Regular cardiac myocyte (primary cell): ENCODE results near the gene TMEM40. TPM values are rescaled to one million over a fixed set of nuclear protein-coding genes. Genes with fewer than 3 reads are reported as not detected.

Source experiments
- total RNA-seq: library from RNA; depleted of rRNA; stranded (reverse); fragments of >200 nt; gene quantifications from 2 replicates; pipeline ENCODE4 v1.2.3, GENCODE V29; 2014

Gene TMEM40
- not detected in 2 replicates for total RNA-seq

GRCh38 chr3:12759097-12759679, at the start of gene TMEM40:
Gene TMEM40 (minus strand): TSS chr3:12759259. CDS start chr3:12749832, 9,427 bp downstream.

GRCh38 chr3:12796171-12797123, 37.4 kb upstream of the TMEM40 start, which contains the start of gene CAND2:
Gene CAND2 (plus strand): TSS chr3:12796680. CDS start chr3:12796721, 41 bp downstream.

Other genes starting within 250 kb of the TMEM40 start
- gene MKRN2OS, start 213.8 kb downstream of the TMEM40 start, total RNA-seq, result not detected in 2 replicates
- 43.3 and 43.7 TPM in 2 replicates for gene MKRN2, start 202.2 kb downstream of the TMEM40 start, total RNA-seq
- gene RAF1, start 95.1 kb downstream of the TMEM40 start, total RNA-seq, result 78.4 and 81.2 TPM in 2 replicates
- 1.3 and 4.2 TPM in 2 replicates for gene CAND2, start 37.4 kb upstream of the TMEM40 start, total RNA-seq
- 677 and 895 TPM in 2 replicates for gene RPL32, start 82.3 kb upstream of the TMEM40 start, total RNA-seq